Gastrocnemius medialis (tissue), 4 donors: ENCODE measurements around the gene LPAR2.

Source experiments
- POLR2A ChIP-seq, 2 donors: fragments of 450-650 bp; IDR thresholded peaks; one replicate each; pipeline ENCODE4 v1.6.1; 2017; ENCODE audit warnings: antibody characterized with exemption in 2 of 2, mild to moderate bottlenecking in 2 of 2, moderate library complexity in 2 of 2
- TF ChIP-seq, protein P1 (sequence below), 5 experiments: fragments of 450-650 bp in 3 of 5; fragments of 200-600 bp in 2 of 5; sonication (generic) in 2 of 5; IDR thresholded peaks in 4 of 5; conservative IDR thresholded peaks in 1 of 5; 1 replicate in 4 of 5; 2 replicates in 1 of 5; pipeline ENCODE4 v1.5.1; 2016 to 2019; ENCODE audit warnings: antibody characterized with exemption in 5 of 5, mild to moderate bottlenecking in 3 of 5, moderate library complexity in 3 of 5

GRCh38 chr19:19651076-19651475 is 23.1 kb upstream of the LPAR2 start:
- TF ChIP-seq, protein P1, sequence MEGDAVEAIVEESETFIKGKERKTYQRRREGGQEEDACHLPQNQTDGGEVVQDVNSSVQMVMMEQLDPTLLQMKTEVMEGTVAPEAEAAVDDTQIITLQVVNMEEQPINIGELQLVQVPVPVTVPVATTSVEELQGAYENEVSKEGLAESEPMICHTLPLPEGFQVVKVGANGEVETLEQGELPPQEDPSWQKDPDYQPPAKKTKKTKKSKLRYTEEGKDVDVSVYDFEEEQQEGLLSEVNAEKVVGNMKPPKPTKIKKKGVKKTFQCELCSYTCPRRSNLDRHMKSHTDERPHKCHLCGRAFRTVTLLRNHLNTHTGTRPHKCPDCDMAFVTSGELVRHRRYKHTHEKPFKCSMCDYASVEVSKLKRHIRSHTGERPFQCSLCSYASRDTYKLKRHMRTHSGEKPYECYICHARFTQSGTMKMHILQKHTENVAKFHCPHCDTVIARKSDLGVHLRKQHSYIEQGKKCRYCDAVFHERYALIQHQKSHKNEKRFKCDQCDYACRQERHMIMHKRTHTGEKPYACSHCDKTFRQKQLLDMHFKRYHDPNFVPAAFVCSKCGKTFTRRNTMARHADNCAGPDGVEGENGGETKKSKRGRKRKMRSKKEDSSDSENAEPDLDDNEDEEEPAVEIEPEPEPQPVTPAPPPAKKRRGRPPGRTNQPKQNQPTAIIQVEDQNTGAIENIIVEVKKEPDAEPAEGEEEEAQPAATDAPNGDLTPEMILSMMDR (IDR thresholded peaks at IDR 0.05 in 4 of 5, conservative IDR thresholded peaks at IDR 0.05 in 1 of 5), result no peak
- no peak for TF ChIP-seq POLR2A (IDR thresholded peaks at IDR 0.05)
